ENCODE data around the gene CFAP141.

CFAP141 gene

DNA sequence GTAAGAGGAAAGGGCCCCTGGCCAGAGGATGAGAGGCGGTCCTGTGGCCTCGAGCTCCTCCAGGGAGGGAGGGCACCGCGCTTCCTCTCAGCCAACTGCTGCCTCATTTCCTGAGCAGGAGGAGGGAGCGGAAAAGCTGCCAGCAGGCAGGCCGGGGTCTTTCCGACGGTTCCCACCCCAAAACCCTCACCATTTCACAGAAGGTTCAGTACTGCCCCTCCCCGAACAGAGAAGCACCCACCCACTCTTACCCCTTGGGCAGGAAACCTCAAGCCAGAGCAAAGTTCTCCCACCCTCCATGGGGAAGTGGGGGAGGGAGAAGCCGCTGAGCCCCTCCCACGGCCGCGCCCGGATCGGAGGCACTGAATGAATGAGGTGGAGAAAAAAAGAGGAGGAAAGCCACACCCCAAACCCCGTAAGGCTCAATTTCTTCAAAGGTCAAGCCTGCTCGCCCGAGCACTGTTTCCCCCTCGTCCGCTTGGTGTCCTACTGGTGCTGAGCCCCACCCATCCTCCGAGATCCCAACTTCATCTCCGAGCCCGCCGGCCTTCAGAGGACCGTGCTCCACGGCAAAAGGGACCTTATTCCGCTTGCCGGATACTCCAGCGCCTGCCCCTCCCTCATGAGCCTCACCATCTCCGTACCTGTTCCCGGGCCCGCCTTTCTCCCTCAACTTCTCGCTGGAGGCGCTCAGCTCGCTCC is 23.6 kb downstream of the CFAP141 start:
- DNase-seq (ENCODE audit: low read depth) = peak; percentile 88
- TF ChIP-seq, protein P1, sequence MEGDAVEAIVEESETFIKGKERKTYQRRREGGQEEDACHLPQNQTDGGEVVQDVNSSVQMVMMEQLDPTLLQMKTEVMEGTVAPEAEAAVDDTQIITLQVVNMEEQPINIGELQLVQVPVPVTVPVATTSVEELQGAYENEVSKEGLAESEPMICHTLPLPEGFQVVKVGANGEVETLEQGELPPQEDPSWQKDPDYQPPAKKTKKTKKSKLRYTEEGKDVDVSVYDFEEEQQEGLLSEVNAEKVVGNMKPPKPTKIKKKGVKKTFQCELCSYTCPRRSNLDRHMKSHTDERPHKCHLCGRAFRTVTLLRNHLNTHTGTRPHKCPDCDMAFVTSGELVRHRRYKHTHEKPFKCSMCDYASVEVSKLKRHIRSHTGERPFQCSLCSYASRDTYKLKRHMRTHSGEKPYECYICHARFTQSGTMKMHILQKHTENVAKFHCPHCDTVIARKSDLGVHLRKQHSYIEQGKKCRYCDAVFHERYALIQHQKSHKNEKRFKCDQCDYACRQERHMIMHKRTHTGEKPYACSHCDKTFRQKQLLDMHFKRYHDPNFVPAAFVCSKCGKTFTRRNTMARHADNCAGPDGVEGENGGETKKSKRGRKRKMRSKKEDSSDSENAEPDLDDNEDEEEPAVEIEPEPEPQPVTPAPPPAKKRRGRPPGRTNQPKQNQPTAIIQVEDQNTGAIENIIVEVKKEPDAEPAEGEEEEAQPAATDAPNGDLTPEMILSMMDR (IDR thresholded peaks at IDR 0.05; ENCODE audit: insufficient read depth, low read depth, low read length, missing control alignments) = no peak
- peak overlapping the region; percentile 95 for H3K4me3 ChIP-seq (ENCODE audit: low read depth, low read length)

GRCh38 chr1:154181944-154182343 is 24.2 kb downstream of the CFAP141 start:
- H3K4me3 ChIP-seq (ENCODE audit: low read depth, low read length) = peak overlapping the region; percentile 95
- DNase-seq (ENCODE audit: low read depth) = no peak
- TF ChIP-seq, protein P1 (IDR thresholded peaks at IDR 0.05; ENCODE audit: insufficient read depth, low read depth, low read length, missing control alignments) = no peak

DNA sequence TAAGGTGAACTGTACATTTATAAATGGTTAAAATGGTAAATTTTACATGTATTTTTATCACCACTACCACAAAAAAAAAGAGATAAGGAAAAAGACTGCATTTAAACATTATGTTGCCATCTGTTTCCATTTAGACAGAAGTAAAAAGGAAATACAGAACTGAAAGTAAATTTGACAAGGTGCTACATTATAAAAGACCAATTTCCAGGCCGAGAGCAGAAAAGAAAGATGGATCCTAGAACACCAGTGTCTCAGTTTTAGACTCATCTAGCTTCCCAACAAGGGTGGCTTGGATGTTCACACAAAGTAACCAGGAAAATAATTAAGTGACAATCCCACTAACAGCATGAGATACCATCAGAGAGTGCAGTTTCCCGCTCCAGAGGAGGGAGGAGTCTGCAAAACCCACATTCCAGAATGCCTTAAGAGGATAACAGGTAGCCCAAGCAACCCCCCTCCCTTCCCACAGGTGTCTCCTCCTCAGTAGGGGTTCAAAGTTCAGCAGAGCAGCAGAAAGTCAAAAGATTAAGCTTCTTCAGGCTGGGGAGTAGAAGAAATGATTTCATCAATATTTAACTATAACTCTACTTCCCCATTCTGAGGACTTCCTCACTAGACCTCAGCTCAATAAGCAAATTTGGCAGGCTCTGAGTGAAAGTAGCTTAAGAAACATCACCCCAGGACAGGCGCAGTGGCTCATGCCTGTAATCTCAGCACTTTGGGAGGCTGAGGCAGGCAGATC is 26.0 kb downstream of the CFAP141 start:
- H3K4me3 ChIP-seq (ENCODE audit: low read depth, low read length) = peak overlapping the region; percentile 21
- TF ChIP-seq, protein P1 (IDR thresholded peaks at IDR 0.05; ENCODE audit: insufficient read depth, low read depth, low read length, missing control alignments) = no peak
- peak; percentile 62 for DNase-seq (ENCODE audit: low read depth)

- H3K4me3 ChIP-seq (ENCODE audit: low read depth, low read length) = no peak overlapping the region
- no peak for DNase-seq (ENCODE audit: low read depth)
- TF ChIP-seq, protein P1 (IDR thresholded peaks at IDR 0.05; ENCODE audit: insufficient read depth, low read depth, low read length, missing control alignments) = no peak
Observed at GRCh38 chr1:154178911-154179811, 27.0 kb downstream of the CFAP141 start.

DNA sequence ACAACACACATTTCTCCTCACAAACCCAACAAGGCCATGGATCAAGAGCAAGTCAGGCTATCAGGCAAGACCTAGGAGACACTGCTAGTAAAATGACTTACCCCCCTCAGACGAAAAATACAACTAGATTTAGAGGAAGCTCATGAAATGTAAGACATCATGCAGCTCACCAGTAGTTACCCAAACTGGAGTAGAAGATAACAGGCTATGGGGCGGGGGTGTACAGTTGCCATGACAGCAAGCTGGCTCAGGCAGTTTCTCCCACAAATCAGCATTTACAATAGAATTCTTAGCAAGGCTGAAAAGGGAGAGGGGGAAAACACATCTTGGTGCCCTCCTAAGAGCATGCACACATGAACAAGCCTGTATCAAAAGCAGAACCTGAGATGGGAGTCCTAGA is 28.1 kb downstream of the CFAP141 start:
- TF ChIP-seq, protein P1 (IDR thresholded peaks at IDR 0.05; ENCODE audit: insufficient read depth, low read depth, low read length, missing control alignments) = no peak
- DNase-seq (ENCODE audit: low read depth) = no peak
- H3K4me3 ChIP-seq (ENCODE audit: low read depth, low read length) = no peak overlapping the region

GRCh38 chr1:154176337-154176736 is 29.8 kb downstream of the CFAP141 start:
- H3K4me3 ChIP-seq (ENCODE audit: low read depth, low read length) = no peak overlapping the region
- DNase-seq (ENCODE audit: low read depth) = no peak
- TF ChIP-seq, protein P1 (IDR thresholded peaks at IDR 0.05; ENCODE audit: insufficient read depth, low read depth, low read length, missing control alignments) = no peak

Data from GM12865 (cell line).